Nephron (organoid): Measurements from ENCODE around the gene HK2.
A peak's percentile ranks its signal among the peaks of the same experiment; 100 is the strongest.

Experiments
- H3K27ac Mint-ChIP-seq, 3 experiments: 2 replicates each; pipeline ENCODE4 v1.8.0; 2020; ENCODE audit warnings: mixed read lengths in 3 of 3, mild to moderate bottlenecking in 2 of 3, moderate library complexity in 1 of 3
- H3K27me3 Mint-ChIP-seq: 2 replicates; pipeline ENCODE4 v1.8.0; 2021; ENCODE audit warnings: low read depth, mild to moderate bottlenecking, moderate library complexity, mixed read lengths
- H3K36me3 Mint-ChIP-seq: 2 replicates; pipeline ENCODE4 v1.8.0; 2020; ENCODE audit warnings: low read depth, mixed read lengths
- H3K4me1 Mint-ChIP-seq: 2 replicates; pipeline ENCODE4 v1.8.0; 2020; ENCODE audit warnings: mixed read lengths
- H3K4me3 Mint-ChIP-seq, 3 experiments: 2 replicates each; pipeline ENCODE4 v1.8.0; 2020; ENCODE audit warnings: mild to moderate bottlenecking in 3 of 3, mixed read lengths in 3 of 3, moderate library complexity in 2 of 3
- H3K9me3 Mint-ChIP-seq: 2 replicates; pipeline ENCODE4 v1.8.0; 2020; ENCODE audit warnings: mixed read lengths
- CTCF ChIP-seq, 3 experiments: fragments of 200-600 bp; sonication (generic); IDR thresholded peaks; one replicate each; pipeline ENCODE4 v1.5.0; 2021; ENCODE audit warnings: antibody characterized with exemption in 3 of 3; ENCODE audit not compliant: unreplicated experiment in 3 of 3

Gene HK2

GRCh38 chr2:74871414-74871813 lies 37.5 kb downstream of the HK2 start:
- Mint-ChIP-seq H3K9me3 (no peaks in the 10 kb centered on the region), H3K4me3 (no peak overlapping the region), H3K4me1 (peaks cover 48% of the 10 kb centered on the region), H3K27me3 (no peaks in the 10 kb centered on the region), H3K36me3 (peaks cover 33% of the 10 kb centered on the region), H3K27ac (no peak overlapping the region)
- no peak for TF ChIP-seq CTCF (IDR thresholded peaks at IDR 0.05; ENCODE audit: unreplicated experiment in 3 of 3)

GRCh38 chr2:74872389-74872836 lies 38.5 kb downstream of the HK2 start:
- H3K27me3 Mint-ChIP-seq, result no peaks in the 10 kb centered on the region
- peaks cover 31% of the 10 kb centered on the region for H3K36me3 Mint-ChIP-seq
- peaks cover 39% of the 10 kb centered on the region for H3K4me1 Mint-ChIP-seq
- H3K9me3 Mint-ChIP-seq, result no peaks in the 10 kb centered on the region
- no peak overlapping the region for H3K27ac Mint-ChIP-seq
- H3K4me3 Mint-ChIP-seq, result no peak overlapping the region
- TF ChIP-seq CTCF (IDR thresholded peaks at IDR 0.05; ENCODE audit: unreplicated experiment in 3 of 3), result no peak

GRCh38 chr2:74873012-74873665 lies 39.2 kb downstream of the HK2 start:
- no peak for TF ChIP-seq CTCF (IDR thresholded peaks at IDR 0.05; ENCODE audit: unreplicated experiment in 3 of 3)
- Mint-ChIP-seq H3K36me3 (peaks cover 27% of the 10 kb centered on the region), H3K27ac (peak overlapping the region in 2 of 3 experiments; percentile 78 to 94), H3K4me1 (peaks cover 32% of the 10 kb centered on the region), H3K9me3 (no peaks in the 10 kb centered on the region), H3K4me3 (no peak overlapping the region), H3K27me3 (no peaks in the 10 kb centered on the region)

GRCh38 chr2:74873678-74874640 lies 40.0 kb downstream of the HK2 start:
- Mint-ChIP-seq H3K9me3 (no peaks in the 10 kb centered on the region), H3K36me3 (peaks cover 21% of the 10 kb centered on the region), H3K27ac (peak overlapping the region in 2 of 3 experiments; percentile 78 to 94), H3K27me3 (no peaks in the 10 kb centered on the region), H3K4me1 (peaks cover 29% of the 10 kb centered on the region), H3K4me3 (no peak overlapping the region)
- no peak for TF ChIP-seq CTCF (IDR thresholded peaks at IDR 0.05; ENCODE audit: unreplicated experiment in 3 of 3)

GRCh38 chr2:74876081-74876886 lies 42.4 kb downstream of the HK2 start:
- H3K4me3 Mint-ChIP-seq, result peak overlapping the region in 1 of 3 experiments; percentile 24
- H3K27ac Mint-ChIP-seq, result peak overlapping the region in 2 of 3 experiments; percentile 87 to 93
- no peaks in the 10 kb centered on the region for H3K27me3 Mint-ChIP-seq
- TF ChIP-seq CTCF (IDR thresholded peaks at IDR 0.05; ENCODE audit: unreplicated experiment in 3 of 3), result peak; percentile 65 to 74 (median 69)
- peaks cover 29% of the 10 kb centered on the region for H3K4me1 Mint-ChIP-seq
- H3K9me3 Mint-ChIP-seq, result no peaks in the 10 kb centered on the region
- H3K36me3 Mint-ChIP-seq, result peaks cover 38% of the 10 kb centered on the region
